ENCODE data around the gene C1QTNF3.
A peak's percentile ranks its signal among the peaks of the same experiment; 100 is the strongest.
"Not testable (repeated sequence)": the region's sequence is repeated elsewhere in the genome, so short reads cannot be mapped to it uniquely, and the experiment has no call there.

The C1QTNF3 gene

GRCh38 chr5:34017254-34017653 is 25.8 kb downstream of the C1QTNF3 start:
- no peak for DNase-seq

GRCh38 chr5:34016750-34017149 is 26.3 kb downstream of the C1QTNF3 start:
- no peak for DNase-seq

GRCh38 chr5:34016222-34016621 is 26.8 kb downstream of the C1QTNF3 start:
- no peak for DNase-seq

GRCh38 chr5:34015120-34015822 is 27.7 kb downstream of the C1QTNF3 start:
- no peak for DNase-seq

DNA sequence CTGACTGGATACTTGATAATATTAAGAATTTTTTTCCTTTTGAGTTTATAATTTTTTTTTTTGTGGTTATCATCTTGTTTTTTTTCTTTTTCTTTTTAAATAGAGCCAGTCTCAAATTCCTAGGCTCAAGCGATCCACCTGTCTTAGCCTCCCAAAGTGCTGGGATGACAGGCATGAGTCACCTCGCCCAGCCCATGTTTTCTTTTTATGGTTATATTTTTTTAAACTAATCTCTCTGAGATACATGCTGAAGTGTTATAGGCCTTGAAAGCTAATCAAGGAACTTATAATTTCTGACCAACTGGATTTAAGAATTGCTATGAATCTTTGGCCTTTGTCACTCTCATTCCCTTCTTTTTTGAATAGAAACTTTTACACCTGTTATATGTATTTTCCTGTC is 28.4 kb downstream of the C1QTNF3 start:
- DNase-seq = no peak

- DNase-seq = no peak
Observed at GRCh38 chr5:34013547-34013946, 29.5 kb downstream of the C1QTNF3 start.

- no peak for DNase-seq
Observed at GRCh38 chr5:34012791-34013190, 30.2 kb downstream of the C1QTNF3 start.

DNA sequence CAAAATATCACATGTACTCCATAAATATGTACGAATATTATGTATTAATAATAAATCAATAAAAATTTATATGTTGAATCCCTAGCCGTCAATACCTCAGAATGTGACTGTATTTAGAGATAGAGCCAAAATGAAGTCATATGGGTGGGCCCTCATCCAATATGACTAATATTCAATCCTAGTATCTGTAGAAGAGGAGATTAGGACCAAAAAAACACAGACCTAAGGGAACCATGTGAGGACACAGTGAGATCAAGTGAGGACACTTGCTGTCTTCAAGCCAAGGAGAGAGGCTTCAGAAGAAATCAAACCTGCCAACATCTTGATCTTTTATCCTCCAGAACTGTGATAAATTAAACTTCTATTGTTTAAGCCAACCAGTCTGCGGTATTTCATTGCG is 31.5 kb downstream of the C1QTNF3 start:
- DNase-seq = no peak

DNA sequence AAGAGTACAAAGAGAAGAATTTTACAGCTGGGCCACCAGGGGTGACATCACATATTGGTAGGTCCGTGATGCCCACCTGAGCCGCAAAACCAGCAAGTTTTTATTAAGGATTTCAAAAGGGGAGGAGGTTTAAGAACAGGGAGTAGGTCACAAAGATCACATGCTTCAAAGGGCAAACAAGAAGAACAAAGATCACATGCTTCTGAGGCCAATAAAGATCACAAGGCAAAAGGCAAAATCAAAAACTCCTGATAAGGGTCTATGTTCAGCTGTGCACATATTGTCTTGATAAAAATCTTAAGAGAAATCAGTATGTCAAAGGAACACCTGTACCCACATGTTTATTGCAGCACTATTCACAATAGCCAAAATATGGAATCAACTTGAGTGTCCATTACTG is 32.9 kb downstream of the C1QTNF3 start:
- DNase-seq = not testable (repeated sequence)

- no peak for DNase-seq
Observed at GRCh38 chr5:34009610-34010009, 33.4 kb downstream of the C1QTNF3 start.

GRCh38 chr5:34008802-34009201 is 34.2 kb downstream of the C1QTNF3 start:
- peak; percentile 0 for DNase-seq

GRCh38 chr5:34007621-34008600 is 35.1 kb downstream of the C1QTNF3 start, which contains the start of gene AMACR:
AMACR (minus strand) TSS chr5:34008050; CDS start chr5:34008019, 31 bp downstream.
- peak; percentile 95 for DNase-seq

- peak; percentile 0 for DNase-seq
Observed at GRCh38 chr5:34007201-34007620, 35.8 kb downstream of the C1QTNF3 start.

DNA sequence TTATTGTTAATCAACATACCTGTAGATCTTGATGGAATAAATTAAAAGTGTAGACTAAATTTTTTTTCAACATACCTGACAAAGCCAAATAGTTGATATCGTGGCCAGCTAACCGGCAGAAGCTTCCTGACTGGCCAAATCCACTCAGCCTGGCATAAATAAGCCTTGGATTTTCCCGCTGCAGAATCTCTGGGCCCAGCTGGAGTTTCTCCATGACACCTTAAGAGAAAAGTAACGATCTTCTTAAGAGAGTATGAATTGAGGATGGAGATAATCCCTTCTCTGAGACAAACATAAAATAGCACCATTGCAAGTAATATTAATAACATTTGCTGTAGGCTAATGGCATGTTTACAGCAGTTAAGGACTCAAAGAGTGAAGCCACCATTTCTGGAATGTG is 37.3 kb downstream of the C1QTNF3 start:
- no peak for DNase-seq

DNA sequence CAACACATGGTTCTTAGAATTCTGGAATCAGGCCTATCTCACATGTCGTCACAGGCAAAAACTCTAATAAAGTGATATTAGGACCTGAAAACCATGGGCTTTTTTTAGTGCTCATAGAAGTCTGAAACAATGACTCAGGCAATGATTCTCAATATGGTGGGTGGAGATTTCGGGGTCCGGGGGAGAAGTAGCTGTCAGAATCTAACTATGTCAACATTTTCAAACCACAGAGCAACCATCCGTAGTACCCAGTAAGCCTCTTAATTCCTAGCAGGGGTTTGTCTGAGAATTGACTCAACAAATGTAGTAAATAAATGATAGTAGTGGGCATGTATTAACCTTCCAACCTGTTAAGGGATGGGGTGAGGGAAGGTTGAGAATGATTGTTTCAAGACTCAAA is 37.8 kb downstream of the C1QTNF3 start:
- DNase-seq = no peak

DNA sequence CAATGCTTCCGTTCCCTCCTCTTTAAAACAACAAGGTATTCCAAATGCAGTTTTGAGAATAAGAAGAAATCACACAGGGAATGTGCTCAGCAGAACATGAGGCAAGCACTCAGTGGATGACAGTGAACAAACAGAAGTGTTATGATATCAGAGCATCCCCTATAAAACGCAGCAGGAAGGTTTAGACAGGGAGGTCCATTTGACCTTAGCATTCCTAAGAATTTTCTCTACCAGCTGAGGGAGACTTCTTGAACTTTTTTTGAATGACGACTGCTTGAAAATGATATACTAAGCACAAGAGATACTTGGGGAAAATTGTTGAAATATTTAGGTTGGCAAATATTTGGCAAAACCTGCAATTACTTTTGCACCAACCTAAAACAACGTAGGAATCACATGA is 39.1 kb downstream of the C1QTNF3 start:
- no peak for DNase-seq

DNA sequence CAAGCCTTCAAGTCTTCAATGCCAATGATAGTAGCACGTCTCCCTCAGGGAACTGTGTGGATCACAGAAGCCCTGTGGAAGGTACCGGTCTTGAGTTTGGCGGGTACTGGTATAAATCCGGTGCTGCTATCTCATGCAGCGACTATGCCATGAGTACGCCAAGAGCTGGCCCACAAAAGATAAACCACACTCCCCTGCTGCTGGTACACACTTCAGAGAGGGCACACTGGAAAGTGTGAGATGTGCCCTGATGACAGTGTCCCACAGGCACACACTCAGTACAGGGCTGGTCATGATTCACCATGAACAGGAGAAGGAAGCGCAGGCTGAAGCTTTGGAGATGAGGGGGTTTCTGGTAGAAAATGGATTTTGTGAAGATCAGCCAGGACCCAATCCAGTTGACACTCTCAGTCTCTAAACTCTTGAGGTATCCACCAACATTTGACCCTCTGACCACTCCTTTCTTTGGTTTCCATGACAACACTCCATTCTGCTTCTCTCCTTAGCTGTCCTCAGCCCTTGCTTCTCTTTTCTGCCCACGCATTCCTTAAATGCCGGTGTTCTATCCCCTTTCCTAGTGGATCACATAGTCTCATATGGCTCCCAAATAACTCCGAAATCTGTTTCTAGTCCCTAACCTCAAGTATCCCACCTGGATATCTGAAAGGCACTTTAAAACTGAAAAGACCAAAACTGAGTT is 40.2 kb downstream of the C1QTNF3 start:
- no peak for DNase-seq

GRCh38 chr5:34001241-34001841 is 41.7 kb downstream of the C1QTNF3 start:
- no peak for DNase-seq

DNA sequence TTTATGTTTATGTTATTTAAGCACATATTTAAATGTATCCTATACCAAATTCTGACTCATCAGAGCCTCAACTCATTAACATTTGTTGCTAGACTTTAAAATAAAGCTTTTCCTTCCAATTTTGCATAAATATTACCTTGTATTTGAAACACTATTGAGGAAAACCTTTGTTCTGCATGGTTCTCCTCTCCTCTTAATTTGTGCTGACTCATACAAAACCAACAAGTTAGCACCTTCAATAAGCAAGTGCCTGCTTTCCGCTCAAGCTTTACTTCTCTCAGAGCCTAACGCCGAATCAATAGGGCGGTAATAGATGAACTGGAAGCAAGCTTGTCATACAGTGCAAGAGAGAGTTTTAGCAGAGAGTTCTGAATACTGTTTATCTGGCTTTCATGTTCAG is 43.0 kb downstream of the C1QTNF3 start:
- no peak for DNase-seq

DNA sequence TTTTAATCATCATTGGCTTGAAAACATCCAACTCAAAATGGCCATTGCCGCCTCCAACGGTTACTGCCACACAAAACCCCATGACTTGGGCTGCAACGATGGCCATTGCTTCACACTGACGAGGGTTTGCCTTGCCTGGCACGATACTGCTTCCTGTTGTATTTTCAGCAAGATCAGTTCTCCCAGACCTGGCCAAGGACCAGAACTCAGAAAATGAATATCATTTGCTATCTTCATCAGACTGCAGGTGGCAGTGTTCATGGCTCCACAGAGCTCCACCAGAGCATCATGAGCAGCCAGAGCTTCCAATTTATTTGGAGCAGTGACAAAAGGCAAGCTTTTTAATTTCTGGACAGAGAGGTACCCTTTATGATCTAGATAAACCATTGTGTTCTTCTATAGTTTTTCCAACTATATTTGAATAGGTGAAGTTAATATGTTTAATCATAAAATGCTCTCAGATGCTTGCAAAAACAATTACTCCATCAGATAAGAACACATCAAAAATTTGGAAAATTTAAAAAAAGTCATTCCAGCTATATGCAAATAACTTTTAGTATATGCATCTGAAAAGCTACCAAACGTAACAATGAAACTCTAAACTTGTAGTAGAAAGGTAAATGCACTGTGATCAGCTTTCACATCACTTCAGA is 45.6 kb downstream of the C1QTNF3 start:
- DNase-seq = peak; percentile 56

- DNase-seq = no peak
Observed at GRCh38 chr5:33995865-33996264, 47.1 kb downstream of the C1QTNF3 start.

DNA sequence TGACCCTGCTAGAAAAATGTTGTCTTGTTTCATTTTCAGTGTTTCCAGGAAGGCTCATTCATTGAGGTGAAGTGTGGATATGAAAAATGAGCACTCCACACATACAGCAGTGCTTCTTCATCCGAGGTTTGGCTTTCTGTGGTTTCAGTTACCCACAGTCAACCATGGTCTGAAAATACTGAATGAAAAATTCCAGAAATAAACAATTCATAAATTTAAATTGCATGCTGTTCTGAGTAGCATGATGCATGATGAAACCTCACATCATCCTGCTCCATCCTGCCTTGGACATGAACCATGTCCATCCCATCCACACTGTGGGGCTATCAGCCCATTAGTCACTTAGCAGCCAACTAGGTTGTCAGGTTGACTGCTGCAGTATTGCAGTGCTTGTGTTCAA is 48.2 kb downstream of the C1QTNF3 start:
- no peak for DNase-seq
